HEK293 (cell line): ENCODE measurements around the gene SSBP1.

Experiments
- FEZF1 ChIP-seq: fragments of 450-650 bp; formaldehyde crosslinking; IDR thresholded peaks from 2 replicates; pipeline ENCODE4 v1.5.1; 2016; ENCODE audit warnings: missing biosample characterization, missing genetic modification characterization
- GLI4 ChIP-seq: fragments of 450-650 bp; formaldehyde crosslinking; IDR thresholded peaks from 2 replicates; pipeline ENCODE4 v1.5.1; 2016; ENCODE audit warnings: missing biosample characterization, missing genetic modification characterization
- TCF7L2 ChIP-seq: IDR thresholded peaks from 2 replicates; pipeline ENCODE4 v1.6.1; 2011; ENCODE audit warnings: low read depth, mild to moderate bottlenecking, inconsistent platforms, low read length, moderate library complexity, borderline replicate concordance
- TRIM28 ChIP-seq: IDR thresholded peaks from 2 replicates; pipeline ENCODE4 v1.6.1; 2011; ENCODE audit warnings: low read length, control low read depth, borderline replicate concordance
- YY1 ChIP-seq: fragments of 450-650 bp; formaldehyde crosslinking; IDR thresholded peaks from 2 replicates; pipeline ENCODE4 v1.5.1; 2018; ENCODE audit warnings: missing biosample characterization, missing genetic modification characterization
- ZEB2 ChIP-seq: fragments of 450-650 bp; formaldehyde crosslinking; IDR thresholded peaks from 2 replicates; pipeline ENCODE4 v1.5.1; 2016; ENCODE audit warnings: missing biosample characterization, missing genetic modification characterization
- ZFP41 ChIP-seq: fragments of 450-650 bp; formaldehyde crosslinking; IDR thresholded peaks from 2 replicates; pipeline ENCODE4 v1.5.1; 2016; ENCODE audit warnings: missing biosample characterization, missing genetic modification characterization, borderline replicate concordance
- ZNF133 ChIP-seq: fragments of 450-650 bp; formaldehyde crosslinking; IDR thresholded peaks from 2 replicates; pipeline ENCODE4 v1.5.1; 2016; ENCODE audit warnings: missing biosample characterization, missing genetic modification characterization
- ZNF16 ChIP-seq: fragments of 450-650 bp; formaldehyde crosslinking; IDR thresholded peaks from 2 replicates; pipeline ENCODE4 v1.5.1; 2016; ENCODE audit warnings: low read depth, missing biosample characterization, missing genetic modification characterization
- ZNF174 ChIP-seq: fragments of 450-650 bp; formaldehyde crosslinking; IDR thresholded peaks from 2 replicates; pipeline ENCODE4 v1.5.0; 2017; ENCODE audit warnings: missing biosample characterization, mild to moderate bottlenecking, missing genetic modification characterization
- ZNF211 ChIP-seq: fragments of 450-650 bp; formaldehyde crosslinking; IDR thresholded peaks from 2 replicates; pipeline ENCODE4 v1.5.1; 2016; ENCODE audit warnings: low read depth, missing biosample characterization, missing genetic modification characterization
- ZNF239 ChIP-seq: fragments of 450-650 bp; formaldehyde crosslinking; IDR thresholded peaks from 2 replicates; pipeline ENCODE4 v1.5.1; 2016; ENCODE audit warnings: missing biosample characterization, missing genetic modification characterization
- ZNF266 ChIP-seq: fragments of 450-650 bp; formaldehyde crosslinking; IDR thresholded peaks from 2 replicates; pipeline ENCODE4 v1.5.1; 2016; ENCODE audit warnings: missing biosample characterization, missing genetic modification characterization, low read depth
- ZNF274 ChIP-seq, 2 experiments: fragments of 200-500 bp in 1 of 2; fragments of 450-650 bp in 1 of 2; sonication (Bioruptor generic) in 1 of 2; formaldehyde crosslinking in 1 of 2; IDR thresholded peaks; 2 replicates each; pipeline versions ENCODE4 v1.5.1 to v1.6.1; 2014 to 2016; ENCODE audit warnings: borderline replicate concordance in 1 of 2, inconsistent platforms in 1 of 2, low read length in 1 of 2, missing biosample characterization in 1 of 2, missing genetic modification characterization in 1 of 2
- ZNF292 ChIP-seq: fragments of 450-650 bp; formaldehyde crosslinking; IDR thresholded peaks from 2 replicates; pipeline ENCODE4 v1.5.1; 2016; ENCODE audit warnings: low read depth, missing biosample characterization, missing genetic modification characterization, borderline replicate concordance
- ZNF302 ChIP-seq: fragments of 450-650 bp; formaldehyde crosslinking; IDR thresholded peaks from 2 replicates; pipeline ENCODE4 v1.5.1; 2016; ENCODE audit warnings: missing biosample characterization, missing genetic modification characterization, low read depth
- ZNF311 ChIP-seq: fragments of 450-650 bp; formaldehyde crosslinking; IDR thresholded peaks from 2 replicates; pipeline ENCODE4 v1.5.1; 2017; ENCODE audit warnings: missing biosample characterization, missing genetic modification characterization, borderline replicate concordance
- ZNF366 ChIP-seq: fragments of 450-650 bp; formaldehyde crosslinking; conservative IDR thresholded peaks from 2 replicates; pipeline ENCODE4 v1.5.1; 2016; ENCODE audit warnings: missing biosample characterization, missing genetic modification characterization
- ZNF473 ChIP-seq: fragments of 450-650 bp; formaldehyde crosslinking; IDR thresholded peaks from 2 replicates; pipeline ENCODE4 v1.5.1; 2017; ENCODE audit warnings: missing biosample characterization, missing genetic modification characterization
- ZNF513 ChIP-seq: fragments of 450-650 bp; IDR thresholded peaks from 2 replicates; pipeline ENCODE4 v1.5.1; 2018; ENCODE audit warnings: missing biosample characterization, missing genetic modification characterization
- ZNF544 ChIP-seq: fragments of 450-650 bp; formaldehyde crosslinking; IDR thresholded peaks from 2 replicates; pipeline ENCODE4 v1.5.0; 2017; ENCODE audit warnings: missing biosample characterization, missing genetic modification characterization
- ZNF561 ChIP-seq: fragments of 450-650 bp; IDR thresholded peaks from 2 replicates; pipeline ENCODE4 v1.5.1; 2018; ENCODE audit warnings: missing biosample characterization, missing genetic modification characterization, borderline replicate concordance
- ZNF585B ChIP-seq: fragments of 450-650 bp; formaldehyde crosslinking; IDR thresholded peaks from 2 replicates; pipeline ENCODE4 v1.5.1; 2016; ENCODE audit warnings: missing biosample characterization, missing genetic modification characterization
- ZNF664 ChIP-seq: fragments of 450-650 bp; formaldehyde crosslinking; IDR thresholded peaks from 2 replicates; pipeline ENCODE4 v1.5.1; 2016; ENCODE audit warnings: missing biosample characterization, missing genetic modification characterization
- ZNF670 ChIP-seq: fragments of 450-650 bp; formaldehyde crosslinking; IDR thresholded peaks from 2 replicates; pipeline ENCODE4 v1.5.1; 2016; ENCODE audit warnings: missing biosample characterization, missing genetic modification characterization, low read depth
- ZNF704 ChIP-seq: fragments of 450-650 bp; formaldehyde crosslinking; IDR thresholded peaks from 2 replicates; pipeline ENCODE4 v1.5.1; 2016; ENCODE audit warnings: missing biosample characterization, missing genetic modification characterization
- ZNF776 ChIP-seq: fragments of 450-650 bp; formaldehyde crosslinking; IDR thresholded peaks from 2 replicates; pipeline ENCODE4 v1.5.0; 2017; ENCODE audit warnings: missing biosample characterization, missing genetic modification characterization, borderline replicate concordance
- ZNF830 ChIP-seq: fragments of 450-650 bp; IDR thresholded peaks from 2 replicates; pipeline ENCODE4 v1.5.0; 2018; ENCODE audit warnings: missing biosample characterization, missing genetic modification characterization, low read depth, mild to moderate bottlenecking, moderate library complexity
- TF ChIP-seq, protein P1 (sequence below): fragments of 450-650 bp; formaldehyde crosslinking; IDR thresholded peaks from 2 replicates; pipeline ENCODE4 v1.5.1; 2016; ENCODE audit warnings: missing biosample characterization, missing genetic modification characterization
- TF ChIP-seq, protein P2 (sequence below): fragments of 450-650 bp; formaldehyde crosslinking; IDR thresholded peaks from 2 replicates; pipeline ENCODE4 v1.5.1; 2016; ENCODE audit warnings: missing biosample characterization, missing genetic modification characterization
- TF ChIP-seq, protein P3 (sequence below): fragments of 450-650 bp; formaldehyde crosslinking; IDR thresholded peaks from 2 replicates; pipeline ENCODE4 v1.5.1; 2016; ENCODE audit warnings: missing biosample characterization, missing genetic modification characterization
- TF ChIP-seq, protein P4 (sequence below): fragments of 450-650 bp; formaldehyde crosslinking; IDR thresholded peaks from 2 replicates; pipeline ENCODE4 v1.5.1; 2016; ENCODE audit warnings: missing biosample characterization, missing genetic modification characterization, borderline replicate concordance

Gene SSBP1

DNA sequence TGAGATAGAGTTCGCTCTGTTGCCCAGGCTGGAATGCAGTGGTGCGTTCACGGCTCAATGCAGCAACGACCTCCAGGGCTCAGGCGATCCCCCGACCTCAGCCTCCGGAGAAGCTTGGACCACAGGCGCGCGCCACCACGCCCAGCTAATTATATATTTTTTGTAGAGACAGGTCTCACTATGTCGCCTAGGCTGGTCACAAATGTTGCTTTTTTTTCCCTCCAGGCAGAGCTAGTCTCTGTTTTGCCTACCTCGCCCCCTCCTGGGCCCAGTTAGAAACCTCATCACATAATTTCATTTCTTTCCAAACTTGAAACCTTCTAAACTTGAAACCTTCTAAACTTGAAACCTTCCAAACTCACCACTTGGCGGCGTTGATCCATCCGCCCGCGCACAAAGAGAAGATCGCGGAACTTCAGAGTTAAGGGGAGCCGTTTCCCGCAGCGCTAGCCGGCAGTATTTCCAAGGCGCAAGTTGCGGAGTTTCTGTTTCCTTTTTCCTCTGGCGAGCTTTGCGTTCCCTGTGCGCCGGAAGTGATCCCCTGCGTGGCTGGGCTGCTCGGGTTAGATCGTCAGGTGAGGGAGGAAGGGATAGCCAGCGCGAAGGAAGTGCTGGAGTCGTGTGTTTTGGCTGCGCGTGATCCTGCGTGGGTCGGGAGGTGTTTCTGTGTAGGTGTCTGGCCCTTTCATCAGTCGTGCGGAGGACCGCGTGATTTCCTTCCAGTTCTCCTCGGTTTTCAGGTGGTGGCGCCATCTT lies at the start of gene SSBP1 (continued):
- TF ChIP-seq, protein P1, sequence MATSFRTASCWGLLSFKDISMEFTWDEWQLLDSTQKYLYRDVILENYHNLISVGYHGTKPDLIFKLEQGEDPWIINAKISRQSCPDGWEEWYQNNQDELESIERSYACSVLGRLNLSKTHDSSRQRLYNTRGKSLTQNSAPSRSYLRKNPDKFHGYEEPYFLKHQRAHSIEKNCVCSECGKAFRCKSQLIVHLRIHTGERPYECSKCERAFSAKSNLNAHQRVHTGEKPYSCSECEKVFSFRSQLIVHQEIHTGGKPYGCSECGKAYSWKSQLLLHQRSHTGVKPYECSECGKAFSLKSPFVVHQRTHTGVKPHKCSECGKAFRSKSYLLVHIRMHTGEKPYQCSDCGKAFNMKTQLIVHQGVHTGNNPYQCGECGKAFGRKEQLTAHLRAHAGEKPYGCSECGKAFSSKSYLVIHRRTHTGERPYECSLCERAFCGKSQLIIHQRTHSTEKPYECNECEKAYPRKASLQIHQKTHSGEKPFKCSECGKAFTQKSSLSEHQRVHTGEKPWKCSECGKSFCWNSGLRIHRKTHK = no peak
- TF ChIP-seq FEZF1 (tag by site-specific recombination) (no peak), ZNF133 (tag by site-specific recombination) (no peak), ZNF513 (tag by site-specific recombination) (no peak), GLI4 (tag by site-specific recombination) (peak; percentile 89), ZNF16 (no peak), ZNF274 (IDR thresholded peaks at IDR 0.05; ENCODE audit: low read length) (no peak), ZNF274 (tag by site-specific recombination; IDR thresholded peaks at IDR 0.05; ENCODE audit: borderline replicate concordance) (no peak), TCF7L2 (no peak), ZNF776 (no peak), YY1 (tag by site-specific recombination) (peak; percentile 83), ZNF670 (no peak), ZNF302 (tag by site-specific recombination) (no peak), ZNF366 (peak; percentile 78), ZEB2 (peak; percentile 92), ZNF311 (no peak), ZNF174 (tag by site-specific recombination) (no peak), ZNF211 (tag by site-specific recombination) (no peak), ZNF830 (tag by site-specific recombination) (no peak), ZNF561 (tag by site-specific recombination) (peak; percentile 96), ZNF239 (tag by site-specific recombination) (no peak), TRIM28 (peak; percentile 98), ZFP41 (tag by site-specific recombination) (no peak), ZNF473 (tag by site-specific recombination) (no peak), ZNF292 (no peak), ZNF544 (tag by site-specific recombination) (no peak), ZNF585B (tag by site-specific recombination) (no peak), ZNF266 (no peak), ZNF664 (tag by site-specific recombination) (peak; percentile 81), ZNF704 (no peak)
- TF ChIP-seq, protein P2, sequence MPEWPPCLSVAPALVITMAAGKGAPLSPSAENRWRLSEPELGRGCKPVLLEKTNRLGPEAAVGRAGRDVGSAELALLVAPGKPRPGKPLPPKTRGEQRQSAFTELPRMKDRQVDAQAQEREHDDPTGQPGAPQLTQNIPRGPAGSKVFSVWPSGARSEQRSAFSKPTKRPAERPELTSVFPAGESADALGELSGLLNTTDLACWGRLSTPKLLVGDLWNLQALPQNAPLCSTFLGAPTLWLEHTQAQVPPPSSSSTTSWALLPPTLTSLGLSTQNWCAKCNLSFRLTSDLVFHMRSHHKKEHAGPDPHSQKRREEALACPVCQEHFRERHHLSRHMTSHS = no peak
- TF ChIP-seq, protein P3, sequence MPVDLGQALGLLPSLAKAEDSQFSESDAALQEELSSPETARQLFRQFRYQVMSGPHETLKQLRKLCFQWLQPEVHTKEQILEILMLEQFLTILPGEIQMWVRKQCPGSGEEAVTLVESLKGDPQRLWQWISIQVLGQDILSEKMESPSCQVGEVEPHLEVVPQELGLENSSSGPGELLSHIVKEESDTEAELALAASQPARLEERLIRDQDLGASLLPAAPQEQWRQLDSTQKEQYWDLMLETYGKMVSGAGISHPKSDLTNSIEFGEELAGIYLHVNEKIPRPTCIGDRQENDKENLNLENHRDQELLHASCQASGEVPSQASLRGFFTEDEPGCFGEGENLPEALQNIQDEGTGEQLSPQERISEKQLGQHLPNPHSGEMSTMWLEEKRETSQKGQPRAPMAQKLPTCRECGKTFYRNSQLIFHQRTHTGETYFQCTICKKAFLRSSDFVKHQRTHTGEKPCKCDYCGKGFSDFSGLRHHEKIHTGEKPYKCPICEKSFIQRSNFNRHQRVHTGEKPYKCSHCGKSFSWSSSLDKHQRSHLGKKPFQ (tag by site-specific recombination) = no peak
- TF ChIP-seq, protein P4, sequence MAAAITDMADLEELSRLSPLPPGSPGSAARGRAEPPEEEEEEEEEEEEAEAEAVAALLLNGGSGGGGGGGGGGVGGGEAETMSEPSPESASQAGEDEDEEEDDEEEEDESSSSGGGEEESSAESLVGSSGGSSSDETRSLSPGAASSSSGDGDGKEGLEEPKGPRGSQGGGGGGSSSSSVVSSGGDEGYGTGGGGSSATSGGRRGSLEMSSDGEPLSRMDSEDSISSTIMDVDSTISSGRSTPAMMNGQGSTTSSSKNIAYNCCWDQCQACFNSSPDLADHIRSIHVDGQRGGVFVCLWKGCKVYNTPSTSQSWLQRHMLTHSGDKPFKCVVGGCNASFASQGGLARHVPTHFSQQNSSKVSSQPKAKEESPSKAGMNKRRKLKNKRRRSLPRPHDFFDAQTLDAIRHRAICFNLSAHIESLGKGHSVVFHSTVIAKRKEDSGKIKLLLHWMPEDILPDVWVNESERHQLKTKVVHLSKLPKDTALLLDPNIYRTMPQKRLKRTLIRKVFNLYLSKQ (tag by site-specific recombination) = peak; percentile 45; the same call in 1 of the 2 replicates
